Jurkat, Clone E6-1 (cell line): ENCODE results near the gene SMURF2.

Source experiments
- DNase-seq: peaks from one replicate; pipeline ENCODE4 v3.0.0-alpha.2; 2011; ENCODE audit warnings: low read depth, low spot score
- H3K4me3 ChIP-seq: 2 replicates; pipeline ENCODE4 v1.5.1; 2011; ENCODE audit warnings: mild to moderate bottlenecking, low read length, control low read depth, moderate library complexity

SMURF2 gene

GRCh38 chr17:64565563-64565962 lies 96.5 kb downstream of the SMURF2 start:
- DNase-seq = no peak
- no peak overlapping the region for H3K4me3 ChIP-seq

DNA sequence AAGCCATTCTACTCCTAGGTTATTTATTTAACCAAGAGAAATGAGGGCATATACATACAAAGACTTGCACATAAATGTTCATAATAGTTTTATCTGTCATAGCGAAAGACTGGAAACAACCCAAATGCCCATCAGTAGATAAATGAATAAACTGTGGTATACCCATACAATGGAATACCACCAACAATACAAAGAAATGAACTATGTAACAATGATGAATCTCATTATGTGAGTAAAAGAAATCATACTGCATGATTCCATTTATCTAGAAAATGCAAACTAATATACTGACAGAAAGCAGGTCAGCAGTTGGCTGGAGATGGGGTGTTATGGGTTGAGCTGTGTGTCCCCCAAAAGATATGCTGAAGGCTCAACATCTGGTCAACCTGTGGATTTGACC lies 98.0 kb downstream of the SMURF2 start:
- DNase-seq = no peak
- H3K4me3 ChIP-seq = no peak overlapping the region

GRCh38 chr17:64555281-64555680 lies 106.8 kb downstream of the SMURF2 start:
- no peak for DNase-seq

GRCh38 chr17:64554028-64554637 lies 108.0 kb downstream of the SMURF2 start:
- H3K4me3 ChIP-seq = no peak overlapping the region
- no peak for DNase-seq

More at GRCh38 chr17:64555281-64555680, 106.8 kb downstream of the SMURF2 start:
- no peak overlapping the region for H3K4me3 ChIP-seq

- no peak for DNase-seq
- no peak overlapping the region for H3K4me3 ChIP-seq
Measured at GRCh38 chr17:64551461-64551860, 110.6 kb downstream of the SMURF2 start.

DNA sequence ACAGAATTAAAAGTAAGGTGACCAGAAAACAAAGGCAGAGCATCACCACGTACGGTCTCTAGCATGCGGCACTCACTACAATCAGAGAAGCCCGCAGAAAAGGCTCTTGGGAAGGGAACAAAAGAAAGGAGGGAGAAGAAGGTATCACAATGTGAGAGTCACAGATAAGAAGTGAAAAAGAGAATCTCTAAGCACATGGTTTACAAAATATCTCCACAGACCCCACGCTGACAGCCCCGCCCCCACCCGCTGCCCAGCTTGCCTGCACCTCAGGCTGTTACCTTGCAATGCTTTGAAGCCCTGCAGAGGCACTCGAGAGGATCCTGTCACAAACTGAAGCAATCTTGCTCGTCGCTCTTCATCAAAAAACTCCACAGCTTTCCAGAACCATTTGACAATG lies 114.8 kb downstream of the SMURF2 start:
- DNase-seq = no peak
- no peak overlapping the region for H3K4me3 ChIP-seq

- DNase-seq = no peak
- no peak overlapping the region for H3K4me3 ChIP-seq
Measured at GRCh38 chr17:64546716-64547115, 115.4 kb downstream of the SMURF2 start.

- no peak overlapping the region for H3K4me3 ChIP-seq
- DNase-seq = no peak
Measured at GRCh38 chr17:64544742-64545141, 117.4 kb downstream of the SMURF2 start.

DNA sequence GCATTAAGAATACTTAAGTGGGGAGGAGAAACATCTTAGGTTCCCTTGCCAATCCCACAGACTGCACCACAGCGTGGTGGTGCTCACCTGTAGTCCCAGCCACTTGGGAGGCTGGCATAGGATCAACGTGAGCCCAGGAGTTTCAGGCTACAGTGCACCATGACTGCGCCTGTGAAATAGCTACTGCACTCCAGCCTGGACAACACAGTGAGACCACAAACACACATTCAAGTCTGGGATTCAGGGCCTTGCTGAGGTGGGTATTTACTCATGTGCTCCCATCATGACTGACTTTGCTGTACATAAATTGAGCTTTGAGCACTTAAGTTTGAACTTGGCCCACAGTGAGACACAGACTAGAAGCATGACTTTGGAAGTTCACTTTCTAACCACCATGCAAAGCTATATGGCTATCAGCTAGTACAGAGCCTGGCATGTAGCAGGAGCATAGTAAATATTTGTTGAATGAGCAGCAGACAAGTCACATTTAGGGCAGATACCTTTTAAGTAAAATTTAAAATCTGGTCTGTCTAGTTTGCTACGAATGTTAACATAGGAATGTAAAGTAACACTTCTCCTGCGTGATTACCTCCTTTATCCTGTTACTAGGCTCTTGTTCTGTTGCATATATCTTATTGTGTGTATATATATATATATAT lies 121.9 kb downstream of the SMURF2 start:
- no peak overlapping the region for H3K4me3 ChIP-seq
- DNase-seq = no peak

- DNase-seq = no peak
- H3K4me3 ChIP-seq = no peak overlapping the region
Measured at GRCh38 chr17:64538508-64539130, 123.5 kb downstream of the SMURF2 start.

DNA sequence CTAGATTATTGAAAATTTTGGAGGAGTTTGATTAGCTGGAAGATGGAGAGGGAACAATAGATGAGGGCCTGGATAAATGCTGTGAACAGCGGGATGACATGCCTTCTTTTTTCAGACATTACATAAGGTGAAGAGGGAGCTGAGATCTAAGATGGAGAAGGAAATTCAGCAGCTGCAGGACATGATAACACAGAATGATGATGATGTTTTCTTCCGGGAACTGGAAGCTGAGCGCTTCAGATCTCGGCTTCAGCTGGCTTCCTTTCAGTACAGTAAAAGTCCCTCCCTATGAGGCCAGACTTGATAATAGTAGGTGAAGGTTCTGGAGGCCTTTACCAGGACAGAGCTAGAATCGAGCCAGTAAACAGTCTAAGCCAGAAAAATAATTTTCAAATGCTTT lies 124.6 kb downstream of the SMURF2 start:
- no peak for DNase-seq
- no peak overlapping the region for H3K4me3 ChIP-seq

DNA sequence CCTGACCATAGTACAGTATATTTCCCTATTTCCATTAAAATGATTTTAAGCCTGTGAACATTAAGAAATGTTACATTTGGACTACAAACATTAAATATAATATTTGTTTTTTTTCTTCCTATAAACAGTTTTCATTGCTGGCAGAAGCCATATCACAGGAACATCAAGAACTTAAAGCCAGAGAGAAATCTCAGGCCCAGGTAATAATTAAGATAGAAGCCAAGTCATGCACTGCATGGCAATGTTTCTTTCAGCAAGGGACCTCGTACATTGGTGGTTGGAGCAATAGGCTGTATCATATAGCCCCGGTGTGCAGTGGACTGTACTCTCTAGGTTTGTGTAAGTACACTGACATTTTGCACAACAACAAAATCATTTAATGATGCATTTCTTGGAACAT lies 125.2 kb downstream of the SMURF2 start:
- DNase-seq = no peak
- no peak overlapping the region for H3K4me3 ChIP-seq

DNA sequence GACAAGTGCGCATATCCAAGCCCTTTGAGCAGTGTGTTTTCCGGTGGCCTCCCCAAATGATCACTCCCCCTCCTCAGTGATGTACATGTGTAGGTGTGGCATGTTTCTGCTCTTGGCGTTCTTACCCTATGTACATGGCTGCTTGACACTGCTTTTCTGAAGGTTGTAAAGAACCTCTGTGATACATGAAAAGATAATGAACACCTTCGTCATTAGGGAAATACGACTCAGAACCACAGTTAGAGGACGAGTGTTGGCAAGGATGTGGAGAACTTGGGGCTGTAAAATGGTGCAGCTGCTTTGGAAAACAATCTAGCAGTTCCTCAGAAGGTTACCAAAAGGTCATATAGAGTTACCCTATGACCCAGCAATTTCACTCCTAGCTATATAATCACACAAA lies 126.8 kb downstream of the SMURF2 start:
- no peak for DNase-seq
- H3K4me3 ChIP-seq = no peak overlapping the region

GRCh38 chr17:64534187-64534586 lies 127.9 kb downstream of the SMURF2 start:
- peak; percentile 7 for DNase-seq
- H3K4me3 ChIP-seq = no peak overlapping the region

GRCh38 chr17:64533784-64534183 lies 128.3 kb downstream of the SMURF2 start:
- no peak overlapping the region for H3K4me3 ChIP-seq
- no peak for DNase-seq

- no peak overlapping the region for H3K4me3 ChIP-seq
- DNase-seq = no peak
Measured at GRCh38 chr17:64532409-64532808, 129.7 kb downstream of the SMURF2 start.

GRCh38 chr17:64531955-64532371 lies 130.1 kb downstream of the SMURF2 start:
- H3K4me3 ChIP-seq = no peak overlapping the region
- no peak for DNase-seq

DNA sequence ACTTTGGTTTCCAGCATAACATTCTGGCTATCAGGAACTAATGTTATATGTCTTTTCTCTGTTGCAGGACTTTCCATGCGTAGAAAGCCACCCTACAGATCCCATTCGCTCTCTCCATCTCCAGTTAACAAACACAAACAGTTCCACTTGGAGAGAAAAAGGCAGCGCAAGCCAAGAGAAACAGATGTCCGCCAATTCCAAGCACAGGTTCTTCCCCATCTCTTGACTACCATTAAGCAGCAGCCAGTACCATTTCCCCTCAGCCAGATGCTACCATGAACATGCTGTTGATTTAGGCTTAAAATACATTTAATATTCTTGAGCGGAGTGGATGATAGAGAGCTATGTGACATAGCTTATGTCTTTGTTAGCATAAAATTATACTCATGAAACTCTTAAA lies 132.9 kb downstream of the SMURF2 start:
- no peak for DNase-seq
- no peak overlapping the region for H3K4me3 ChIP-seq

DNA sequence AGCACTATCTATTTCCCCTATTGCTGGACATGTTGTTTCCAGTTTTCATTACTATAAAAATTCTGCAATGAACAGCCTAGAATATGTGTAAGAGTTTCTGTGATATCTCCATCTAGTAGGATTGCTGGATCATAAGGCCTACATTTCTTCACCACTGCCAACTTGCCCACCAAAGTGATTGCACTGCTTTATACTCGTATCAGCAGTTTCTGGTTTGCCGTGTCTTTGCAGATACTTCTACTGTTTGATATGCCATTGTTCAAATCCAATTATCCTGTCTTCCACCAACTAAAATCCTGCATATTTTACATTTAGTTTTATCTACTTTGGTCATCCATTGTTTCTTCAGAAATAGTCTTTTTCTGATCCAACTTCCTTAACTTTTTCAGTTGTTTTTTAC lies 134.2 kb downstream of the SMURF2 start:
- no peak overlapping the region for H3K4me3 ChIP-seq
- no peak for DNase-seq

GRCh38 chr17:64520359-64520758 lies 141.7 kb downstream of the SMURF2 start:
- no peak for DNase-seq
- H3K4me3 ChIP-seq = no peak overlapping the region

GRCh38 chr17:64519601-64520000 lies 142.5 kb downstream of the SMURF2 start:
- no peak for DNase-seq
- H3K4me3 ChIP-seq = no peak overlapping the region
